Astrocyte (in vitro differentiated cells and primary cell): Measurements from ENCODE around the gene SPATA24. TPM values are rescaled to one million over a fixed set of nuclear protein-coding genes. Genes with fewer than 3 reads are reported as not detected.
A peak's percentile ranks its signal among the peaks of the same experiment; 100 is the strongest.

Experiments
- DNase-seq: peaks from one replicate; pipeline ENCODE4 v3.0.0-alpha.2; 2010; ENCODE audit warnings: low read depth
- FAIRE-seq: peaks from 2 replicates; lab custom pipeline; 2011; peaks lifted over from hg19 to GRCh38; lab: Jason Lieb, UNC
- H2AFZ ChIP-seq: 2 replicates; pipeline ENCODE4 v1.6.0; 2012; ENCODE audit warnings: low read depth, low read length, inconsistent platforms
- H3K27ac ChIP-seq: 2 replicates; pipeline ENCODE4 v1.5.1; 2011; ENCODE audit warnings: low read depth, low read length, inconsistent platforms
- H3K27me3 ChIP-seq: 2 replicates; pipeline ENCODE4 v1.6.0; 2011; ENCODE audit warnings: low read length, inconsistent platforms; ENCODE audit not compliant: insufficient read depth
- H3K36me3 ChIP-seq: 2 replicates; pipeline ENCODE4 v1.5.1; 2011; ENCODE audit warnings: low read length, inconsistent platforms; ENCODE audit not compliant: insufficient read depth
- H3K4me1 ChIP-seq: 2 replicates; pipeline ENCODE4 v1.5.1; 2011; ENCODE audit warnings: low read length, inconsistent platforms; ENCODE audit not compliant: insufficient read depth
- H3K4me2 ChIP-seq: 2 replicates; pipeline ENCODE4 v1.6.0; 2012; ENCODE audit warnings: low read length, inconsistent platforms
- H3K4me3 ChIP-seq: 2 replicates; pipeline ENCODE4 v1.5.1; 2011; ENCODE audit warnings: low read depth, mild to moderate bottlenecking, low read length, inconsistent platforms; ENCODE audit not compliant: insufficient read depth
- H3K79me2 ChIP-seq: 2 replicates; pipeline ENCODE4 v1.6.0; 2012; ENCODE audit warnings: mild to moderate bottlenecking, low read length, inconsistent platforms; ENCODE audit not compliant: insufficient read depth
- H3K9ac ChIP-seq: 2 replicates; pipeline ENCODE4 v1.6.0; 2012; ENCODE audit warnings: mild to moderate bottlenecking, low read length, inconsistent platforms
- H3K9me3 ChIP-seq: 2 replicates; pipeline ENCODE4 v1.5.1; 2012; ENCODE audit warnings: low read depth, mild to moderate bottlenecking, low read length, inconsistent platforms; ENCODE audit not compliant: insufficient read depth
- H4K20me1 ChIP-seq: 2 replicates; pipeline ENCODE4 v1.6.0; 2012; ENCODE audit warnings: low read length, inconsistent platforms; ENCODE audit not compliant: insufficient read depth
- H3K27ac Mint-ChIP-seq: one replicate; pipeline ENCODE4 v1.8.0; 2021; ENCODE audit warnings: mild to moderate bottlenecking, mixed read lengths; ENCODE audit not compliant: unreplicated experiment
- H3K27me3 Mint-ChIP-seq: one replicate; pipeline ENCODE4 v1.8.0; 2021; ENCODE audit warnings: low read depth, mixed read lengths; ENCODE audit not compliant: unreplicated experiment
- H3K36me3 Mint-ChIP-seq: one replicate; pipeline ENCODE4 v1.8.0; 2021; ENCODE audit warnings: low read depth, mixed read lengths; ENCODE audit not compliant: unreplicated experiment
- H3K4me1 Mint-ChIP-seq: one replicate; pipeline ENCODE4 v1.8.0; 2021; ENCODE audit warnings: low read depth, mixed read lengths; ENCODE audit not compliant: unreplicated experiment
- H3K4me3 Mint-ChIP-seq: one replicate; pipeline ENCODE4 v1.8.0; 2021; ENCODE audit warnings: mild to moderate bottlenecking, moderate library complexity, mixed read lengths; ENCODE audit not compliant: unreplicated experiment
- H3K9me3 Mint-ChIP-seq: one replicate; pipeline ENCODE4 v1.8.0; 2021; ENCODE audit warnings: mild to moderate bottlenecking, mixed read lengths; ENCODE audit not compliant: unreplicated experiment
- CTCF ChIP-seq: IDR thresholded peaks from 2 replicates; pipeline ENCODE4 v1.5.1; 2011; ENCODE audit warnings: low read depth, mild to moderate bottlenecking, inconsistent platforms, low read length, moderate library complexity; ENCODE audit not compliant: insufficient read depth
- EZH2 ChIP-seq: IDR thresholded peaks from 2 replicates; pipeline ENCODE4 v1.6.1; 2012; ENCODE audit warnings: mild to moderate bottlenecking, low read length, inconsistent platforms; ENCODE audit not compliant: insufficient read depth
- total RNA-seq: library from RNA; stranded (reverse); gene quantifications from 2 replicates; pipeline ENCODE4 v1.2.1, GENCODE V29; 2021

The SPATA24 gene
- total RNA-seq, 1 donor from 2014 or later: 5.2 TPM

GRCh38 chr5:139402561-139403158 is 1.2 kb downstream of the SPATA24 start:
- no peak overlapping the region for H3K4me3 ChIP-seq
- no peaks in the 10 kb centered on the region for H4K20me1 ChIP-seq
- Mint-ChIP-seq H3K4me1 (peaks cover 2% of the 10 kb centered on the region), H3K27me3 (no peaks in the 10 kb centered on the region), H3K27ac (peak overlapping the region; percentile 100), H3K4me3 (peak overlapping the region; percentile 97), H3K36me3 (peaks cover 2% of the 10 kb centered on the region), H3K9me3 (no peaks in the 10 kb centered on the region)
- H3K27ac ChIP-seq: no peak overlapping the region
- H3K4me1 ChIP-seq: peaks cover 12% of the 10 kb centered on the region
- no peak for TF ChIP-seq EZH2
- TF ChIP-seq CTCF: peak; percentile 22
- H3K4me2 ChIP-seq: peak overlapping the region; percentile 90
- H3K9ac ChIP-seq: no peak overlapping the region
- H3K36me3 ChIP-seq: no peaks in the 10 kb centered on the region
- no peaks in the 10 kb centered on the region for H3K79me2 ChIP-seq
- H3K9me3 ChIP-seq: no peaks in the 10 kb centered on the region
- no peaks in the 10 kb centered on the region for H3K27me3 ChIP-seq
- no peak for FAIRE-seq
- H2AFZ ChIP-seq: peak overlapping the region; percentile 82
- no peak for DNase-seq

- Mint-ChIP-seq H3K27me3 (no peaks in the 10 kb centered on the region), H3K4me3 (no peak overlapping the region), H3K27ac (no peak overlapping the region), H3K9me3 (no peaks in the 10 kb centered on the region), H3K36me3 (peaks cover 2% of the 10 kb centered on the region), H3K4me1 (peaks cover 2% of the 10 kb centered on the region)
- DNase-seq (no peak), FAIRE-seq (no peak)
- H3K4me1 ChIP-seq: peaks cover 12% of the 10 kb centered on the region
- no peak overlapping the region for H3K4me3 ChIP-seq
- no peak overlapping the region for H2AFZ ChIP-seq
- no peaks in the 10 kb centered on the region for H3K9me3 ChIP-seq
- TF ChIP-seq EZH2 (no peak), CTCF (no peak)
- H3K27ac ChIP-seq: no peak overlapping the region
- H3K36me3 ChIP-seq: no peaks in the 10 kb centered on the region
- H3K27me3 ChIP-seq: no peaks in the 10 kb centered on the region
- H3K9ac ChIP-seq: no peak overlapping the region
- no peaks in the 10 kb centered on the region for H4K20me1 ChIP-seq
- no peaks in the 10 kb centered on the region for H3K79me2 ChIP-seq
- H3K4me2 ChIP-seq: no peak overlapping the region
Observed at GRCh38 chr5:139401546-139401945, 2.3 kb downstream of the SPATA24 start.

GRCh38 chr5:139399501-139400121 is 4.3 kb downstream of the SPATA24 start:
- FAIRE-seq: no peak
- H3K4me3 ChIP-seq: no peak overlapping the region

More at GRCh38 chr5:139399501-139400121, 4.3 kb downstream of the SPATA24 start:
- no peak overlapping the region for H3K27ac Mint-ChIP-seq
- no peaks in the 10 kb centered on the region for H3K9me3 Mint-ChIP-seq
- peaks cover 3% of the 10 kb centered on the region for H4K20me1 ChIP-seq
- H3K27ac ChIP-seq: no peak overlapping the region
- H3K27me3 ChIP-seq: peaks cover under 1% of the 10 kb centered on the region
- peaks cover 6% of the 10 kb centered on the region for H3K27me3 Mint-ChIP-seq
- peaks cover 12% of the 10 kb centered on the region for H3K4me1 ChIP-seq
- no peaks in the 10 kb centered on the region for H3K9me3 ChIP-seq
- no peak overlapping the region for H3K9ac ChIP-seq
- peaks cover 9% of the 10 kb centered on the region for H3K36me3 Mint-ChIP-seq
- H2AFZ ChIP-seq: no peak overlapping the region
- TF ChIP-seq EZH2: no peak
- TF ChIP-seq CTCF: no peak
- H3K79me2 ChIP-seq: no peaks in the 10 kb centered on the region
- no peaks in the 10 kb centered on the region for H3K36me3 ChIP-seq
- no peak for DNase-seq
- no peak overlapping the region for H3K4me2 ChIP-seq
- H3K4me1 Mint-ChIP-seq: peaks cover 4% of the 10 kb centered on the region
- no peak overlapping the region for H3K4me3 Mint-ChIP-seq
